ENCODE measurements around the gene KCNMB3. TPM values are rescaled to one million over a fixed set of nuclear protein-coding genes. Genes with fewer than 3 reads are reported as not detected.

Gene KCNMB3
- total and polyA plus RNA-seq, 2 of the 13 experiments (the other 11 are each of a cell fraction or from before 2014, with no cell fraction given): 4.3 to 7.1 TPM

DNA sequence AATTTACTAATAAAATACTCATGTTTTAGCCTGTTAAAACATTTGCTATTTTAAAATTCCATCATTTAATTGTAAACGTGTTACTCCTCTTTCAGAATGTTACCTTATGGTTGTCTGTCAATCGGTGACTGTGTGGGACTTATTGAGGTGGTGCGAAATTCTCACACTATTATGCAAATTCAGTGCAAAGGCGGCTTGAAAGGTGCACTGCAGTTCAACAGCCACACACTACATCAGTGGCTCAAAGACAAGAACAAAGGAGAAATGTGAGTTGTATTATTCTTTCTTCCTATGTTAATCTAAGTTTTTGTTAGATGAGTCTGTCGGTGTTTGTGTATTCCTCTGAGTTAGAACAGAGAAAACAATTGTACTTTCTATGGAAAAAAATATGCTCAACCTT lies 21.7 kb downstream of the KCNMB3 start:
- in situ Hi-C loops (cut with HindIII; ENCODE audit: extremely low pct_ligation_motif_present, low pct_unique_long_range_greater_than_20kb): no loop called here
- TF ChIP-seq ZNF382 (CRISPR knock-in tag; IDR thresholded peaks at IDR 0.05; ENCODE audit: borderline replicate concordance) (no peak), MTF1 (CRISPR knock-in tag; IDR thresholded peaks at IDR 0.05) (no peak), RARA (CRISPR knock-in tag; IDR thresholded peaks at IDR 0.05) (no peak), ZNF773 (CRISPR knock-in tag; IDR thresholded peaks at IDR 0.05; ENCODE audit: borderline replicate concordance) (no peak), CENPT (CRISPR knock-in tag; IDR thresholded peaks at IDR 0.05; ENCODE audit: low read depth) (no peak), NONO (IDR thresholded peaks at IDR 0.05) (no peak), NONO (CRISPR knock-in tag; conservative IDR thresholded peaks at IDR 0.05) (no peak), NR3C1 (CRISPR knock-in tag; IDR thresholded peaks at IDR 0.05) (no peak), ZNF460 (CRISPR knock-in tag; IDR thresholded peaks at IDR 0.05; ENCODE audit: borderline replicate concordance) (no peak), HNRNPL (IDR thresholded peaks at IDR 0.05; ENCODE audit: low read depth, low read length) (no peak), MTA3 (CRISPR knock-in tag; IDR thresholded peaks at IDR 0.05) (no peak), RXRB (CRISPR knock-in tag; IDR thresholded peaks at IDR 0.05; ENCODE audit: borderline replicate concordance) (no peak)
- TF ChIP-seq, protein P1, sequence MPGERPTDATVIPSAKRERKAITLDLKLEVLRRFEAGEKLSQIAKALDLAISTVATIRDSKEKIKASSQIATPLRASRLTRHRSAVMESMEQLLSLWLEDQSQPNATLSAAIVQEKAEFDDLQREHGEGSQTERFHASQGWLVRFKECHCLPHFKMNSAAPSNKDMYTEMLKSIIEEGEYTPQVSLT (CRISPR knock-in tag; IDR thresholded peaks at IDR 0.05; ENCODE audit: borderline replicate concordance, low read depth): no peak
- TF ChIP-seq, protein P2, sequence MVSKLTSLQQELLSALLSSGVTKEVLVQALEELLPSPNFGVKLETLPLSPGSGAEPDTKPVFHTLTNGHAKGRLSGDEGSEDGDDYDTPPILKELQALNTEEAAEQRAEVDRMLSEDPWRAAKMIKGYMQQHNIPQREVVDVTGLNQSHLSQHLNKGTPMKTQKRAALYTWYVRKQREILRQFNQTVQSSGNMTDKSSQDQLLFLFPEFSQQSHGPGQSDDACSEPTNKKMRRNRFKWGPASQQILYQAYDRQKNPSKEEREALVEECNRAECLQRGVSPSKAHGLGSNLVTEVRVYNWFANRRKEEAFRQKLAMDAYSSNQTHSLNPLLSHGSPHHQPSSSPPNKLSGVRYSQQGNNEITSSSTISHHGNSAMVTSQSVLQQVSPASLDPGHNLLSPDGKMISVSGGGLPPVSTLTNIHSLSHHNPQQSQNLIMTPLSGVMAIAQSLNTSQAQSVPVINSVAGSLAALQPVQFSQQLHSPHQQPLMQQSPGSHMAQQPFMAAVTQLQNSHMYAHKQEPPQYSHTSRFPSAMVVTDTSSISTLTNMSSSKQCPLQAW (CRISPR knock-in tag; IDR thresholded peaks at IDR 0.05): no peak
- TF ChIP-seq, protein P3, sequence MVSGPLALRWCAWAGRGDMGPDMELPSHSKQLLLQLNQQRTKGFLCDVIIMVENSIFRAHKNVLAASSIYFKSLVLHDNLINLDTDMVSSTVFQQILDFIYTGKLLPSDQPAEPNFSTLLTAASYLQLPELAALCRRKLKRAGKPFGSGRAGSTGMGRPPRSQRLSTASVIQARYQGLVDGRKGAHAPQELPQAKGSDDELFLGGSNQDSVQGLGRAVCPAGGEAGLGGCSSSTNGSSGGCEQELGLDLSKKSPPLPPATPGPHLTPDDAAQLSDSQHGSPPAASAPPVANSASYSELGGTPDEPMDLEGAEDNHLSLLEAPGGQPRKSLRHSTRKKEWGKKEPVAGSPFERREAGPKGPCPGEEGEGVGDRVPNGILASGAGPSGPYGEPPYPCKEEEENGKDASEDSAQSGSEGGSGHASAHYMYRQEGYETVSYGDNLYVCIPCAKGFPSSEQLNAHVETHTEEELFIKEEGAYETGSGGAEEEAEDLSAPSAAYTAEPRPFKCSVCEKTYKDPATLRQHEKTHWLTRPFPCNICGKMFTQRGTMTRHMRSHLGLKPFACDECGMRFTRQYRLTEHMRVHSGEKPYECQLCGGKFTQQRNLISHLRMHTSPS (CRISPR knock-in tag; IDR thresholded peaks at IDR 0.05; ENCODE audit: low read depth): no peak
- TF ChIP-seq, protein P4, sequence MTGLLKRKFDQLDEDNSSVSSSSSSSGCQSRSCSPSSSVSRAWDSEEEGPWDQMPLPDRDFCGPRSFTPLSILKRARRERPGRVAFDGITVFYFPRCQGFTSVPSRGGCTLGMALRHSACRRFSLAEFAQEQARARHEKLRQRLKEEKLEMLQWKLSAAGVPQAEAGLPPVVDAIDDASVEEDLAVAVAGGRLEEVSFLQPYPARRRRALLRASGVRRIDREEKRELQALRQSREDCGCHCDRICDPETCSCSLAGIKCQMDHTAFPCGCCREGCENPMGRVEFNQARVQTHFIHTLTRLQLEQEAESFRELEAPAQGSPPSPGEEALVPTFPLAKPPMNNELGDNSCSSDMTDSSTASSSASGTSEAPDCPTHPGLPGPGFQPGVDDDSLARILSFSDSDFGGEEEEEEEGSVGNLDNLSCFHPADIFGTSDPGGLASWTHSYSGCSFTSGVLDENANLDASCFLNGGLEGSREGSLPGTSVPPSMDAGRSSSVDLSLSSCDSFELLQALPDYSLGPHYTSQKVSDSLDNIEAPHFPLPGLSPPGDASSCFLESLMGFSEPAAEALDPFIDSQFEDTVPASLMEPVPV (CRISPR knock-in tag; IDR thresholded peaks at IDR 0.05): no peak
- TF ChIP-seq, protein P5, sequence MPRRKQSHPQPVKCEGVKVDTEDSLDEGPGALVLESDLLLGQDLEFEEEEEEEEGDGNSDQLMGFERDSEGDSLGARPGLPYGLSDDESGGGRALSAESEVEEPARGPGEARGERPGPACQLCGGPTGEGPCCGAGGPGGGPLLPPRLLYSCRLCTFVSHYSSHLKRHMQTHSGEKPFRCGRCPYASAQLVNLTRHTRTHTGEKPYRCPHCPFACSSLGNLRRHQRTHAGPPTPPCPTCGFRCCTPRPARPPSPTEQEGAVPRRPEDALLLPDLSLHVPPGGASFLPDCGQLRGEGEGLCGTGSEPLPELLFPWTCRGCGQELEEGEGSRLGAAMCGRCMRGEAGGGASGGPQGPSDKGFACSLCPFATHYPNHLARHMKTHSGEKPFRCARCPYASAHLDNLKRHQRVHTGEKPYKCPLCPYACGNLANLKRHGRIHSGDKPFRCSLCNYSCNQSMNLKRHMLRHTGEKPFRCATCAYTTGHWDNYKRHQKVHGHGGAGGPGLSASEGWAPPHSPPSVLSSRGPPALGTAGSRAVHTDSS (CRISPR knock-in tag; conservative IDR thresholded peaks at IDR 0.05): no peak
- TF ChIP-seq, protein P6, sequence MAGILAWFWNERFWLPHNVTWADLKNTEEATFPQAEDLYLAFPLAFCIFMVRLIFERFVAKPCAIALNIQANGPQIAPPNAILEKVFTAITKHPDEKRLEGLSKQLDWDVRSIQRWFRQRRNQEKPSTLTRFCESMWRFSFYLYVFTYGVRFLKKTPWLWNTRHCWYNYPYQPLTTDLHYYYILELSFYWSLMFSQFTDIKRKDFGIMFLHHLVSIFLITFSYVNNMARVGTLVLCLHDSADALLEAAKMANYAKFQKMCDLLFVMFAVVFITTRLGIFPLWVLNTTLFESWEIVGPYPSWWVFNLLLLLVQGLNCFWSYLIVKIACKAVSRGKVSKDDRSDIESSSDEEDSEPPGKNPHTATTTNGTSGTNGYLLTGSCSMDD (CRISPR knock-in tag; IDR thresholded peaks at IDR 0.05): no peak

More for the DNA sequence above, 21.7 kb downstream of the KCNMB3 start:
- H3K27ac ChIP-seq (ENCODE audit: extremely low read length, insufficient read depth, low read length): no peak overlapping the region
- intact Hi-C loops (cut with micrococcal nuclease; ENCODE audit: unreplicated experiment): loop anchor here (10.0 kb wide), 1 partner anchor 86 kb away; no protein-coding TSS in a partner anchor
- H3K27me3 ChIP-seq (ENCODE audit: control insufficient read depth in 1 of 2, insufficient read depth in 2 of 2, low read length in 2 of 2): no peaks in the 10 kb centered on the region
- no peak overlapping the region for H3K9ac ChIP-seq (ENCODE audit: insufficient read depth, low read depth, low read length)
- no peak overlapping the region for H3K4me2 ChIP-seq (ENCODE audit: low read depth, low read length)
- ATAC-seq (no peak), DNase-seq (ENCODE audit: low spot score) (no peak), FAIRE-seq (no peak)
- 98% methylated on average over 5 of the region's 5 CpGs for WGBS (ENCODE audit: low lambda C conversion rate)
- H3K79me2 ChIP-seq (ENCODE audit: insufficient read depth, low read length): no peaks in the 10 kb centered on the region
- no peaks in the 10 kb centered on the region for H3K4me1 ChIP-seq (ENCODE audit: insufficient read depth, low read length)
- H3K4me3 ChIP-seq (replicated peaks in 1 of 3; ENCODE audit: insufficient read depth in 1 of 3, low read depth in 2 of 3, low read length in 3 of 3): no peak overlapping the region
- ChIA-PET CTCF (ENCODE audit: low intra/inter-chr PET ratio, low total read pairs) (no interaction called here), POLR2A (no interaction called here)
- H3K9me3 ChIP-seq (ENCODE audit: low read length): no peaks in the 10 kb centered on the region
- no peaks in the 10 kb centered on the region for H4K20me1 ChIP-seq (ENCODE audit: insufficient read depth, low read length)
- H3K36me3 ChIP-seq (replicated peaks in 1 of 2; ENCODE audit: control insufficient read depth in 1 of 2, insufficient read depth in 2 of 2, low read length in 2 of 2): peaks cover 0 to 15% of the 10 kb centered on the region in 2 experiments; a peak in 3 of 5 replicates
- H2AFZ ChIP-seq (ENCODE audit: low read length): no peak overlapping the region
- BruUV-seq (replicated peaks): no TSS peak

Measured in HepG2 (cell line).